HEK293 (cell line): ENCODE measurements around the gene NPEPL1.

ENCODE experiments used
- CTCF ChIA-PET: fragments of 350-600 bp; formaldehyde crosslinking; extraction: SDS; loops from one replicate; lab custom pipeline; 2021; ENCODE audit warnings: antibody characterized with exemption; lab: Yijun Ruan, JAX
- POLR2A ChIA-PET: fragments of 300-600 bp; formaldehyde crosslinking; extraction: SDS; loops from one replicate; lab custom pipeline; 2020; ENCODE audit warnings: antibody characterized with exemption, inconsistent platforms; lab: Yijun Ruan, JAX
- H3K27ac ChIP-seq: fragments of 200-500 bp; sonication (Bioruptor generic); 2 replicates; pipeline ENCODE4 v1.5.1; 2014; ENCODE audit warnings: low read depth, low read length, control low read depth, inconsistent platforms; ENCODE audit errors: extremely low read depth
- H3K36me3 ChIP-seq, 2 experiments: fragments of 200-500 bp in 1 of 2; sonication (Bioruptor generic) in 1 of 2; 1 replicate in 1 of 2; 2 replicates in 1 of 2; pipeline ENCODE4 v1.5.1; 2014 to 2017; ENCODE audit warnings: inconsistent platforms in 2 of 2, low read length in 2 of 2; ENCODE audit not compliant: control insufficient read depth in 2 of 2, insufficient read depth in 1 of 2
- H3K4me1 ChIP-seq: fragments of 200-500 bp; sonication (Bioruptor generic); 2 replicates; pipeline ENCODE4 v1.5.1; 2014; ENCODE audit warnings: mild to moderate bottlenecking, low read length, inconsistent platforms; ENCODE audit not compliant: control insufficient read depth, insufficient read depth
- H3K4me3 ChIP-seq: 2 replicates; pipeline ENCODE4 v1.5.1; 2011; ENCODE audit warnings: low read depth, mild to moderate bottlenecking, control low read depth, low read length, moderate library complexity
- H3K9me3 ChIP-seq: fragments of 200-500 bp; sonication (Bioruptor generic); 2 replicates; pipeline ENCODE4 v1.5.1; 2014; ENCODE audit warnings: low read depth, low read length, inconsistent platforms; ENCODE audit not compliant: control insufficient read depth, insufficient read depth
- GFI1B ChIP-seq: fragments of 450-650 bp; formaldehyde crosslinking; IDR thresholded peaks from 2 replicates; pipeline ENCODE4 v1.5.1; 2016; ENCODE audit warnings: missing biosample characterization, missing genetic modification characterization
- GLIS2 ChIP-seq: fragments of 450-650 bp; formaldehyde crosslinking; IDR thresholded peaks from 2 replicates; pipeline ENCODE4 v1.5.1; 2016; ENCODE audit warnings: missing biosample characterization, missing genetic modification characterization
- KLF7 ChIP-seq: fragments of 450-650 bp; formaldehyde crosslinking; IDR thresholded peaks from 2 replicates; pipeline ENCODE4 v1.5.1; 2016; ENCODE audit warnings: missing biosample characterization, missing genetic modification characterization, borderline replicate concordance
- PRDM1 ChIP-seq: fragments of 450-650 bp; formaldehyde crosslinking; IDR thresholded peaks from 2 replicates; pipeline ENCODE4; 2016; ENCODE audit warnings: missing biosample characterization, missing genetic modification characterization
- SCRT1 ChIP-seq: fragments of 450-650 bp; formaldehyde crosslinking; IDR thresholded peaks from 2 replicates; pipeline ENCODE4 v1.5.1; 2016; ENCODE audit warnings: missing biosample characterization, missing genetic modification characterization, borderline replicate concordance
- SCRT2 ChIP-seq: fragments of 450-650 bp; formaldehyde crosslinking; IDR thresholded peaks from 2 replicates; pipeline ENCODE4 v1.5.1; 2016; ENCODE audit warnings: missing biosample characterization, missing genetic modification characterization
- ZBTB17 ChIP-seq: fragments of 450-650 bp; formaldehyde crosslinking; IDR thresholded peaks from 2 replicates; pipeline ENCODE4 v1.5.1; 2016; ENCODE audit warnings: missing biosample characterization, missing genetic modification characterization
- ZBTB49 ChIP-seq: fragments of 450-650 bp; formaldehyde crosslinking; IDR thresholded peaks from 2 replicates; pipeline ENCODE4 v1.5.1; 2016; ENCODE audit warnings: missing biosample characterization, missing genetic modification characterization, low read depth
- ZNF140 ChIP-seq: fragments of 450-650 bp; formaldehyde crosslinking; IDR thresholded peaks from 2 replicates; pipeline ENCODE4 v1.5.1; 2016; ENCODE audit warnings: missing biosample characterization, missing genetic modification characterization
- ZNF174 ChIP-seq: fragments of 450-650 bp; formaldehyde crosslinking; IDR thresholded peaks from 2 replicates; pipeline ENCODE4 v1.5.0; 2017; ENCODE audit warnings: missing biosample characterization, mild to moderate bottlenecking, missing genetic modification characterization
- ZNF184 ChIP-seq: fragments of 450-650 bp; IDR thresholded peaks from 2 replicates; pipeline ENCODE4 v1.5.1; 2018; ENCODE audit warnings: missing biosample characterization, mild to moderate bottlenecking, missing genetic modification characterization
- ZNF23 ChIP-seq: fragments of 450-650 bp; formaldehyde crosslinking; IDR thresholded peaks from 2 replicates; pipeline ENCODE4 v1.5.1; 2016; ENCODE audit warnings: missing biosample characterization, missing genetic modification characterization, borderline replicate concordance
- ZNF335 ChIP-seq: fragments of 450-650 bp; formaldehyde crosslinking; conservative IDR thresholded peaks from 2 replicates; pipeline ENCODE4 v1.5.1; 2016; ENCODE audit warnings: missing biosample characterization, missing genetic modification characterization
- ZNF391 ChIP-seq: fragments of 450-650 bp; formaldehyde crosslinking; IDR thresholded peaks from 2 replicates; pipeline ENCODE4 v1.5.1; 2016; ENCODE audit warnings: low read depth, missing biosample characterization, missing genetic modification characterization, borderline replicate concordance
- ZNF529 ChIP-seq: fragments of 450-650 bp; formaldehyde crosslinking; IDR thresholded peaks from 2 replicates; pipeline ENCODE4 v1.5.1; 2017; ENCODE audit warnings: missing genetic modification characterization, missing biosample characterization; ENCODE audit not compliant: insufficient replicate concordance
- ZNF571 ChIP-seq: fragments of 450-650 bp; formaldehyde crosslinking; IDR thresholded peaks from 2 replicates; pipeline ENCODE4 v1.5.0; 2017; ENCODE audit warnings: missing biosample characterization, missing genetic modification characterization
- ZNF658 ChIP-seq: fragments of 450-650 bp; formaldehyde crosslinking; IDR thresholded peaks from 2 replicates; pipeline ENCODE4; 2016; ENCODE audit warnings: missing biosample characterization, missing genetic modification characterization
- ZNF664 ChIP-seq: fragments of 450-650 bp; formaldehyde crosslinking; IDR thresholded peaks from 2 replicates; pipeline ENCODE4 v1.5.1; 2016; ENCODE audit warnings: missing biosample characterization, missing genetic modification characterization
- ZNF701 ChIP-seq: fragments of 450-650 bp; formaldehyde crosslinking; IDR thresholded peaks from 2 replicates; pipeline ENCODE4 v1.5.1; 2016; ENCODE audit warnings: missing biosample characterization, missing genetic modification characterization
- ZNF777 ChIP-seq: fragments of 450-650 bp; formaldehyde crosslinking; IDR thresholded peaks from 2 replicates; pipeline ENCODE4 v1.5.1; 2017; ENCODE audit warnings: missing biosample characterization, missing genetic modification characterization, borderline replicate concordance
- ZSCAN23 ChIP-seq: fragments of 450-650 bp; formaldehyde crosslinking; IDR thresholded peaks from 2 replicates; pipeline ENCODE4 v1.5.1; 2016; ENCODE audit warnings: missing biosample characterization, missing genetic modification characterization
- TF ChIP-seq, protein P1 (sequence below): fragments of 450-650 bp; formaldehyde crosslinking; IDR thresholded peaks from 2 replicates; pipeline ENCODE4 v1.5.1; 2017; ENCODE audit warnings: missing biosample characterization, missing genetic modification characterization
- TF ChIP-seq, protein P2 (sequence below): fragments of 450-650 bp; formaldehyde crosslinking; IDR thresholded peaks from 2 replicates; pipeline ENCODE4 v1.5.1; 2016; ENCODE audit warnings: missing biosample characterization, missing genetic modification characterization

The NPEPL1 gene

GRCh38 chr20:58670659-58671058, 21.9 kb upstream of the NPEPL1 start:
- CTCF ChIA-PET: interaction anchor here (0.6 kb wide), 1 partner anchor 144 kb away, joined by 4 read pairs; no protein-coding TSS in a partner anchor

DNA sequence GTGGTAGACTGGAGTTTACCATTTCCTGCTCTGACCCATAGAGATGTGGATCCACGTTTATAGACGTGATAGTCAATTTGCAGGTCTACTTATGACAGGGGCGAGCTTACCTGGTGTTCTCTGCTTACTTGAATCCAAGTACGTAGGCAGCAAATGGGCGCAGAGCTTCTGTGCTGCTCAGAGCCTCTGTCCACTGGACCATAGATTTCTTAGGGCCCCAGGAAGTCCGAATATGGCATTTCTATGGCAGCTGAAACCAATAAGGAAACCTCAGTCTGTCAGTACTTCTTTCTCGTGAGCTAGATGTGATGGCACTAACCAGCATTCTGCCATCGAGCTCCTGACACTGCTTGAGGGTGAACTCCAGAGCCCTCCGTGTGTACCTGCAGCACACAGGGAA, 19.5 kb upstream of the NPEPL1 start:
- ChIA-PET CTCF (no interaction called here), POLR2A (no interaction called here)
- Histone ChIP-seq H3K36me3 (peaks cover 10 to 91% of the 10 kb centered on the region in 2 experiments), H3K9me3 (no peaks in the 10 kb centered on the region), H3K4me1 (no peaks in the 10 kb centered on the region), H3K27ac (no peak overlapping the region), H3K4me3 (no peak overlapping the region)
- TF ChIP-seq, protein P1, sequence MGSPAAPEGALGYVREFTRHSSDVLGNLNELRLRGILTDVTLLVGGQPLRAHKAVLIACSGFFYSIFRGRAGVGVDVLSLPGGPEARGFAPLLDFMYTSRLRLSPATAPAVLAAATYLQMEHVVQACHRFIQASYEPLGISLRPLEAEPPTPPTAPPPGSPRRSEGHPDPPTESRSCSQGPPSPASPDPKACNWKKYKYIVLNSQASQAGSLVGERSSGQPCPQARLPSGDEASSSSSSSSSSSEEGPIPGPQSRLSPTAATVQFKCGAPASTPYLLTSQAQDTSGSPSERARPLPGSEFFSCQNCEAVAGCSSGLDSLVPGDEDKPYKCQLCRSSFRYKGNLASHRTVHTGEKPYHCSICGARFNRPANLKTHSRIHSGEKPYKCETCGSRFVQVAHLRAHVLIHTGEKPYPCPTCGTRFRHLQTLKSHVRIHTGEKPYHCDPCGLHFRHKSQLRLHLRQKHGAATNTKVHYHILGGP (tag by site-specific recombination): no peak
- TF ChIP-seq ZNF777 (tag by site-specific recombination) (no peak), ZSCAN23 (no peak), ZNF174 (tag by site-specific recombination) (no peak), GLIS2 (no peak), PRDM1 (no peak), ZNF658 (tag by site-specific recombination) (no peak), ZNF529 (tag by site-specific recombination) (no peak), ZNF140 (tag by site-specific recombination) (no peak)
- TF ChIP-seq, protein P2, sequence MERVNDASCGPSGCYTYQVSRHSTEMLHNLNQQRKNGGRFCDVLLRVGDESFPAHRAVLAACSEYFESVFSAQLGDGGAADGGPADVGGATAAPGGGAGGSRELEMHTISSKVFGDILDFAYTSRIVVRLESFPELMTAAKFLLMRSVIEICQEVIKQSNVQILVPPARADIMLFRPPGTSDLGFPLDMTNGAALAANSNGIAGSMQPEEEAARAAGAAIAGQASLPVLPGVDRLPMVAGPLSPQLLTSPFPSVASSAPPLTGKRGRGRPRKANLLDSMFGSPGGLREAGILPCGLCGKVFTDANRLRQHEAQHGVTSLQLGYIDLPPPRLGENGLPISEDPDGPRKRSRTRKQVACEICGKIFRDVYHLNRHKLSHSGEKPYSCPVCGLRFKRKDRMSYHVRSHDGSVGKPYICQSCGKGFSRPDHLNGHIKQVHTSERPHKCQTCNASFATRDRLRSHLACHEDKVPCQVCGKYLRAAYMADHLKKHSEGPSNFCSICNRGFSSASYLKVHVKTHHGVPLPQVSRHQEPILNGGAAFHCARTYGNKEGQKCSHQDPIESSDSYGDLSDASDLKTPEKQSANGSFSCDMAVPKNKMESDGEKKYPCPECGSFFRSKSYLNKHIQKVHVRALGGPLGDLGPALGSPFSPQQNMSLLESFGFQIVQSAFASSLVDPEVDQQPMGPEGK (tag by site-specific recombination): no peak

More at GRCh38 chr20:58670659-58671058, 21.9 kb upstream of the NPEPL1 start:
- Histone ChIP-seq H3K4me1 (no peaks in the 10 kb centered on the region), H3K36me3 (peaks cover 15 to 86% of the 10 kb centered on the region in 2 experiments), H3K27ac (no peak overlapping the region), H3K9me3 (no peaks in the 10 kb centered on the region), H3K4me3 (no peak overlapping the region)
- POLR2A ChIA-PET: no interaction called here
- TF ChIP-seq KLF7 (tag by site-specific recombination) (no peak), SCRT1 (tag by site-specific recombination) (peak; percentile 50; the same call in 1 of the 2 replicates), SCRT2 (peak; percentile 45)

DNA sequence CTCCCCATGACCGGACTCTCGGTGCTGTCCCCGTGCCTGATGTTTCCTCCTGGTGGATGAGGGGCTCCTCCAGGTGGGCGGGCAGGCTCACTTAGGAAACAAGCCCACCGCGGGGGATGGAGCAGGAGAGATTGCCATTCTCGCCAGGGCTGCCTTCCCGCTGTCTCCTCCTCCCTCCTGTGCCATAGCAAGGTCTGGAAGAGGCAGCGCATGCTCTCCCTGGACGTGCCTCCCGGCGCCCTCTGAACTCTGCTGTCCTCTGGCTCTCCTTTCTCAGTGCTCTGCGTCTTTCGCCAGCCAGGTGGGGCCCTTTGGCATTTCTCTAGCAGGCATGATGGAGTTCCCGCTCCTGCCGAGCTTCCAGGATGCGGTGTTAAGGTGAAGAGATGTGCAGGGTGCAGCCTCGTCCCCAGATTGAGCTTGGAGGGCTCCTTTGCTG, 17.4 kb upstream of the NPEPL1 start:
- TF ChIP-seq ZBTB49 (tag by site-specific recombination): no peak
- TF ChIP-seq ZNF571 (tag by site-specific recombination): no peak
- TF ChIP-seq ZNF701 (tag by site-specific recombination): no peak
- TF ChIP-seq ZBTB17 (tag by site-specific recombination): no peak
- TF ChIP-seq GFI1B (tag by site-specific recombination): no peak
- no peak for TF ChIP-seq ZNF335 (tag by site-specific recombination)
- TF ChIP-seq ZNF391 (tag by site-specific recombination): no peak
- TF ChIP-seq ZNF23 (tag by site-specific recombination): no peak
- TF ChIP-seq ZNF664 (tag by site-specific recombination): no peak
- TF ChIP-seq ZNF184 (tag by site-specific recombination): no peak
- peaks cover 10 to 90% of the 10 kb centered on the region in 2 experiments for H3K36me3 ChIP-seq
- POLR2A ChIA-PET: no interaction called here

More for the DNA sequence above, 17.4 kb upstream of the NPEPL1 start:
- CTCF ChIA-PET: no interaction called here
- no peak overlapping the region for H3K4me3 ChIP-seq
- H3K27ac ChIP-seq: no peak overlapping the region
- H3K4me1 ChIP-seq: no peaks in the 10 kb centered on the region
- no peaks in the 10 kb centered on the region for H3K9me3 ChIP-seq
